Fibroblast of gingiva (primary cell): ENCODE data around the gene INVS.
"Not testable (repeated sequence)": the region's sequence is repeated elsewhere in the genome, so short reads cannot be mapped to it uniquely, and the experiment has no call there.

Experiments
- DNase-seq: peaks from one replicate; pipeline ENCODE4 v3.0.0-alpha.2; 2011; ENCODE audit warnings: low read depth

The INVS gene

DNA sequence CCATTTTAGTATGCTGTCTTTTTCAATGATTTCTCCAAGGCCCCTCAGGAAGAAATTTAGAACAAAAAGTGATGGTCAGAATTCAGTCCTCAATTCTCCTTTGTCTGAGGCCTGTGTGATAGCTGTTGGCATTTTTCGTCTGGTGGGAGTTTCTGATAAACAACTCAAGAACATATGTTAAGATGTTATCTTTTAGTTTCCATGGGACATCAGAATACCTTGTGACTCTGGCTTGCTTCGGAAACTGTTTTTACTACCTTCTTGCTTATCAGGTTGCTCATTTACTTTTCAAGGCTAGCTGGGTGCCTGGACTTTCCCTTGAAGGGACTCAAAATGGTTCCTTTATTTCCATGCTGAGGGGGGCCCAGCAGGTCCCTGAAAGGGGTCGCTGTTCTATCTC lies 97.2 kb downstream of the INVS start:
- DNase-seq: no peak

DNA sequence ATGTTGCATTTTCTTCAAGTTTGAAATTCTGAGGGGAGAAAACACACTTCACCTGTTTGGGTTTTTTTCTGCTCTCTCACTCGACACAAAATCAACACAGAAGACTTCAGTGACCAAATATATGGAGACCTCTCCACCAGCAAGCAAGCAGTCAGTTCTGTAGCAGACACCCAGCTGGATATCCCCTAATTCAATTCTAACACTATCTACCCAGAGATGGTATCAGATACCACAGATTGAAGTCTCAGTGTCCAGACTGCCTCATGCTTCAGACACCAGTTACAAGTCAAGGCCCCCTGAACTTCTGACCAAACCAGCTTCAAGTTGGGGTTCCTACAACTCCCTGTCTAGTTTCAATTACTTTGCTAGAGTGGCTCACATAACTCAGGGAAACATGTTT lies 97.8 kb downstream of the INVS start:
- DNase-seq: no peak

DNA sequence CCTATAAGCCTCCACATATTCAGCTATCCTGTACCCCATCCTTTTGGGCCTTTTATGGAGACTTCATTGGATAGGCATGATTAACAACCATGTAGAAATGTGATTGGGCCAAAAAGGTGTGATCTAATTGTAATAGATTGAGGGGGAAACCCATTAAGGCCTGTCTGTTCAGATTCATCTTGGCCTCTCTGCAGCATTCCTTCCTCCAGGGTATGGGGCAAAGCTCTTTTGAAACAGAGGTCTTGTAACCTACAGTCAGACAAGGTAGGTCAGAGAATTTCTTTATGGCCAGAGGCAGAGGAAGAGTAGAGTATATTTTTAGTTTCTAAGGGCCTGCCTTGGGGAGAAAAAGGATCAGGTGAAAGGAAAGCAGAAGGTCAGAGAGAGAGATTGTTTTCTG lies 98.5 kb downstream of the INVS start:
- DNase-seq: no peak

DNA sequence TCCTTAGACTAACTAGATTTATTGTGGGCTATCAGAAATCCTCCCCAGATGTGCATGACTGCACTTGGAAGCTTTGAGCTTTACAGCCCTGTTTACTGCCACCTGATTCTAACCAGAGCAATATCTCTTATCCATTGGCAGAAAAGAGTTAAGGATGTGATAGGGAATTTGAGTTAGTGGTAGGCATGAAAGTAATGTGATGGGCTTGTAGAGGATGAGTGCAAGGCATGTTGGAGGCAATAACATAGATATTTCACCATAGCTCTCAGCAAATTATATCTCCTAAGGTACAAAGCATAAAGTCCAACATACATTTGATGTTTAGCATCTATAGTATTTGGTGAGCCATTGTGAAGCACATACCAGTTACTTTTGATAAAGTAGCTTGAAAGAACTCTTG lies 103.8 kb downstream of the INVS start:
- no peak for DNase-seq

DNA sequence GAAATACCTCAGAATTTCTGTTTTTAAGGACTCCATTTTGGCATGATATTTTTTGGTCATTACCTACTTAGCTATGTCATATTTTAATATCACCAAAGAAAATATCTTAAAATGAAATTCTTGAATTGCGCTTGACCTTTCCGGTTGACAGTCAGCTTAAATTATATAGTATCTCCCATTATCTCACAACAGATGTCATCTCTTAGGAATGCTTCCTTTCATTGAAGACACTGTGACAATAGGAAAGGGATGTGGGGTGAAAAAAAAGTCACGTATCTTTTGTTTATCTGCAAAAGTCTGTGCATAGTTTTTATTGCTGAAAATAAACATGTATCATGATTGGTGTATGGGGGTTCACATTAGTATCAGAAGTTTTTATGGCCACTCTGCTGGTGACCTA lies 105.8 kb downstream of the INVS start:
- no peak for DNase-seq

DNA sequence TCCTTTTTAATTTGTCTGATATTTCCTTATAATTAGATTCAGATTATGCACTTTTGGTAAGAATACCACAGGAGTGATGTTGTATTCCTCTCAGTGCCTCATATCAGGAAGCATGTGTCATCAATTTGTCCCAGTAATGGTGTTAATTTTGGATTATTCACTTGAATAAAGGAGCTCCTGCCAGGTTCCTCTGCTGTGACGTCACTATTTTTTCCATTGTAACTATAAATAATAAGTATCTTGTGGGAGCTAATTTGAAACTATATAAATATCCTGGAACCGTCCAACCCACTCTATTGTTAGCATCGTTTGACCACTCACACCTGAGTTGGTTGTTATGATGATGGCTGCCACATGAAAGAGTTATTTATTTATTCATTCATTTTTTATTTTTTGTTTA lies 107.9 kb downstream of the INVS start:
- DNase-seq: no peak

DNA sequence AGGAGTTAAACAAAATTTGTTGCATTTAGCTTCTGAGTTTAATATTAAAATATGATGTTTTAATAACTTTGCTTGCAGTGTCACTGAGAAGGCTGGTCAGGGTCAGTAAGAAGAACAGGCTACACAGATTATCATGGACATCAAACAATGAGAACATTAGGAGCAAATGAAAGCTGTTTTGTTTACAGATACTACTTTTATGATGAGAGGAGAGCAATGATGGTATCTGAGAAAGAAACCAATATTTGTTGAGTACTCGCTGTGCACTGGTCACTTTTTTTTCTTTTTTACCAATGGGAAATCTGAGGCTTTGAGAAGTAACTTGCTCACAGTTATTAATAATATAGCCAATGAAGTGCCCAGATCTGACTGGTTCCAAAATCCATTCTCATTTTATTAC lies 109.6 kb downstream of the INVS start:
- DNase-seq: no peak

DNA sequence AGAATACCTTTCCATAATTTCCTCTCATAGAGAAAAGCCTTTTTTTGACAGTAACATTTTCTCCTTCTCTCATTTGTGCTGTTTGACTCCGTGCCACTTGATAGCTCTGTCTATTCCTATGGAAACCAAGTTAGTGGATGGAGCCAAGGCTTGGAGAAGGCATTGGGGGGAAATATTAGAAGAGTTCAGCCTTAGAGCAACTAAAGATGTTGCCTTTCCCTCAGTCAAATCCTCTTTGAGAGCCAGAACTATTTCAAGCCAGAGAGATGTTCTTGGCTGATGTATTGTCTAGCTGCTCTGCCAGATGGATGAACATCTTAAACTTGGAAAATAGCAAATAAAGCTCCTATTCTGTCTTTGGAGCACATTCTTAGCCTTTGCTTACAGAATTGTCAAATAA lies 112.4 kb downstream of the INVS start:
- no peak for DNase-seq

DNA sequence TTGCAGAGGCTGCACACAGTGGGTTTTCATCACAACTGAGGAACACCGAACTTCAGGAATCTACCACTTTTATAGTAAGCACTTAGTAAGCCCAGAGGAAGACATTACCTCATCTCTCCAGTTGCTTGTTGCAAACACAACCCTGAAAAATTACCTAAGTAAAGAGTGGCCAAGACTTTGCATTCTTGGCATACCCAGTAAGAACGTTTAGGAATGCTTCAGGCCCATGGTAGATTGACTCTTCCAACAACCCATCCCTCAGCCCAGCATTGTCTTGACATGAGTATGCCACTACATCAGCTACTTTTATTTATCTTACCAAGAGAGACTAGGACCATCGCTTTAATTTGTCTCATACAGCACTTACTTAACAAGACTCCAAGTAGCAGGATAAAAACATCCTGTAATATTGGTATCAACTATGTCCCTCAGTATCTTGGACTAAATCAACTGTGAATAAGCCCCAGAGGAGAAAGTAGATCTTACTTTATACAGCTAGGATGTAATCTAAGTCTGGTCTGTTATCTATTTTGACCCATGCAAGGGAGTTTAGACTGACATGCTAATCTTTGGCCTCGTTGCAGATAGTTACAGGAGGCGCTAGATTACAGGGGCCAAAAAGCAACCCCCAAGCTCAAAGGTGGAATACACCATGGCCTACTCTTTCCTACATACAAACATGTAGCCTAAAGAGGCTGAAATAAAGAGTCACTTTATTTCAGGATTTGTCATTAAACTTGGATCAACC lies 114.9 kb downstream of the INVS start:
- DNase-seq: peak; percentile 7

DNA sequence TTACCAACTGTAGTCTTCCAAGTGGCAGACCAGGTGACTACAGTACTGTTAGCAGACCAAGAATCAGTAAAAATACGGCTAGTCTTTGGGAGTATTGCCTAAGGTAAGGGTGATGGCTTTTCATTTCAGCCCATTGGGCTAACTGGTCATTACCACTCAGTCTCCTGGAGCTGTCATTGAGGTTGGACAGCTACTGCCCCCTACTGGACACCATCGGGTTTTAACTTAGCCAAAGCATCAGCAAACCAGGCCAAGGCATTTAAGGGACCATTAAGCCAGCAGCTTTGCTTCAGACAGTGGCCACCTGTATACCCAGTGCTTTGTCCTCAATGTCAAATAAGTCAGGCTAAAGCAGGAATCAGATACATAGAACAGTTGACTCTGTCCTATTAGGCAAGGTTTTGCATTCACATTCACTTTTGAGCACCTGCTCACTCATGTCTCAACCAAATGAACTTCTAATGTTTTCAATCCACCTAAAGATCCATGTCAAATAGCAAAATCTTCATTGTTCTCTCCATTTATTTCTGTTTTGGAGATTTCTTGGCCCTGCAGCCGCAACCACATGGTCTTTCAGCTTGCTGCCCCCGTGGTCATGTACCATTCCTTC lies 117.2 kb downstream of the INVS start:
- DNase-seq: peak; percentile 36

DNA sequence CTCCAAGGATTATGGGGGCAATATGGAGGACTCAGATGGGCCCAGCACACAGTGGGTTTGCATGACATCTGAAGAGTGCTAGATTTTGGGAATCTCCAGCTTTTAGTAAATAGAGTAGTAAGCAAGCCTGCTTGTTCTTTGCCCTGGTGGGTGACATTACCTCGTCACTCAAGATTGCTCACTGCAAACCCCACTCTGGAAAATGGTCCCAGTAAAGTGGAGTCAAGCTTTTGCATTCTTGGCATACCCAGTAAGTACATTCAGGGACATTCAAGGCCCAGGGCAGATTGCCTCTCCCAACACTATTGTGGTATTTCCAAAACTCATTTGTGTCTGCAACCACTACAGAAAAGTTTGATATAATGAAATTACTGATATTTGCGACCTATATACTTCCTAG lies 118.5 kb downstream of the INVS start:
- no peak for DNase-seq

DNA sequence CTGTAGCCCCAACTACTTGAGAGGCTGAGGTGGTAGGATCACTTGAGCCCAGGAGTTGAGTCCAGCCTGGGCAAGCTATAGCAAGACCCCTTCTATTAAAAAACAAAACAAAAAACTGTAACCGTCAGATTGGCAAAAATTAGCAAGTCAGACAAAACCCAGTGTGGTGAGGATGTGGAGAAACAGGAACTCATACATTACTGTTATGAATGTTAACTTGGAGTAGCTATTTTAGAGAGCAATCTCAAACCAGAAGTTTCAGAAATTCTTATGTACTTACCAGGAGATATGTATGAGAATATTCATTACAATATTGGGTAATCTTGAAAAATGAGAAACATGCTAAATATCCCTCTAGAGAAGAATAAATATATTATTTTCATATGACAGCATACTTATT lies 120.3 kb downstream of the INVS start:
- DNase-seq: peak; percentile 52

DNA sequence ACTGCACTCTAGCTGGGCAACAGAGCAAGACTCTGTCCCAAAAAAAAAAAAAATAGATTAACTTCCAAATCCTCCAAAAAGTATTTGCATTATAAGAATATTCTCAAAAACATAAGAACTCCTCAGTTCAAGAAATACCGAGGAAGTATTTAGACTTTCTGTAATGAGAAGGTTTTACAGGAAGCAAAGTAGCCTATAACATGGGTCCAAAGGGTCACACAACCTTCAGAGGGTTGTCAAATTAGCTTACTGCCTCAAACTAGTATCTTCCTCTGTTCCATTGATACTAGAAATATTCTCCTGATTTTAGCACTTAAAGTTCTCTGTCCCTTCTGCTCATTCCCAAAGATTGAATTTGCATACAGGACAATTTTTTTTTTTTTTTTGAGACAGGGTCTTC lies 121.9 kb downstream of the INVS start:
- no peak for DNase-seq

DNA sequence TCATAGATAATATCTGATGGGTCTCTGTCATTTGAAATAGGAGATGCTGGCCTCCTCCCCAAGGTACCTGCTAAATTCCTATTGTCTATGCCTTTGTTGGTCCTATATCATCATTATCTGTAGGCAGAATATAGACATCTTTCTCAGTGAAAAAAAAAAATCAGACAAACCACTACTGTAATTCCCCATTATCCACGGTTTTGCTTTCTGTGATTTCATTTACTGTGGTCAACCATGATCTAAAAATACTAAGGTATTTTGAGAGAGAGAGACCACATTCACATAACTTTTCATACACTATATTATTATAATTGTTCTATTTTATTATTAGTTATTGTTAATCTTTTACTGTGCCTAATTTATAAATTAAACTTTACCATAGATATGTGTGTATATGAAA lies 122.5 kb downstream of the INVS start:
- no peak for DNase-seq

DNA sequence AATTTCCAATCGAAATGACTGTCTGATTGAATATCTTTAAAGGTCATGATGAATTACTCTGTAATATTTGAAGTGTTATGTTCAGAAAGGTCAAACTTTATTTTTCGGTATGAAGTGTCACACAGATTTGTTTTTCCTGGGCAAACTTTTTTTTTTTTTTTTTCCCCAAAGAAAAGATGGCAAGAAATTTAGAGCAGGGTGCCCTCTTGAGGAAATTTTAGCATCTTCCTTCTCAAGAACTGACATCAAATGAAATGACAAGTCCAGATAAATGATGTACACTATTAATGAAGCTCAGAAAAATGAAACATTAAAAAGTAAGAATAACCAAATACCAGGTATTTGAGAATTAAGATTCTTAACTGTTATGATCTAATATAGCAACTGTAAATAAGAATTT lies 123.6 kb downstream of the INVS start:
- DNase-seq: peak; percentile 51

DNA sequence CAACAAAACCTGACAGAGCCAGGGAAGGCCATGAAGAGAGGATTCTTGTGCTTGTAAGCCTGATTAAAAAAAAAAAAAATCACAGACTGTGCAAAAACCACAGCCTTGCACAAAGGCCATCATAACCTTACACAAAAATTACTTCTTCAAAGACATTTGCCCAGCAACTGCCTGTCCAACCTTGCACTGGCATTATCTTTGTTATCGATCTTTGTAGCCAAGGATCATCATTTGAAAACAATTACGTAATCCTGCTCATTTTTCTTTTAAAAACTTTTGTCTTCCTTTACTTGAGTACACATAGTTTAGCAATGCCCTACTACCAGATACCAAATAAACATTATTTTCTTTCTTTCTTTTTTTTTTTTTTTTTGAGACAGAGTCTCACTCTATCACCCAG lies 128.6 kb downstream of the INVS start:
- DNase-seq: no peak

DNA sequence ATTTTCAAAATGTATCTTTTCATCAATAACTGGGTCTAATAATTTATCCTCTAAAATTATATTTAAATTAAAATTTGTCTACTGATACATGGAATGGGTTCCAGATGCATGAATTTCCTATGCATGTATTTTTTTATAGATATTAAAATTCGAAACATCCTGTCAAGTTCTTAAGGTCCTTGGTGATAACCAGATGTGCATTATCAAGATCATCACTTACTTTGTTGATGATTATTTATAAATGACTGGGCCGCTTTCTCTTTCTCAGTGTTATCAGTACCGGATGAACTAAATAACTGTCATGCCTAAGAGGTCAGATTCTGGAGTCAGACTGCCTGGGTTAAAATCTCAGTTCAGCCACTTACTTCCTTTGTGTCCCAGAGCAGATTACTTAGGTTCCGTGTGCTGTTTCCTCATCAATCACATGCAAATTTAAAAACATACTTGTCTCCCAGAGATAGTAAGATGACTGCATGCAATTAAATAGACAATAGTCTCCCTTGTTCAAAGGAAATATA lies 129.4 kb downstream of the INVS start:
- no peak for DNase-seq

DNA sequence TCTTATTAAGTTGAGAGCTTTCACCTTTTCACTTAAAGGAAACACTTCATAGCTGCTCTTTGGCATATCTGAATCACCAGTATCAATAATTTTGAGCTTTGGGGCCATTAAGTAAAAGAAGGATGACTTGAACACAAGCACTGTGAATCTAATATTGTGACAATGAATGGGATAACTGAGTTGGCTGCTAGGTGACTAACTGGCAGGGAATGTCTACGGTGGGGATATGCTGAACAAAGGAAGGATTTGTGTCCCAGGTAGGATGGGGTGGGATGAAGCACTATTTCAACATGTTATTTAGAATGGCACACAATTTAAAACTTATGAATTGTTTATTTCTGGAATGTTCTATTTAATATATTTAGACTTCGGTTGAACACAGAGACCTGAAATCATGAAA lies 130.1 kb downstream of the INVS start:
- no peak for DNase-seq

DNA sequence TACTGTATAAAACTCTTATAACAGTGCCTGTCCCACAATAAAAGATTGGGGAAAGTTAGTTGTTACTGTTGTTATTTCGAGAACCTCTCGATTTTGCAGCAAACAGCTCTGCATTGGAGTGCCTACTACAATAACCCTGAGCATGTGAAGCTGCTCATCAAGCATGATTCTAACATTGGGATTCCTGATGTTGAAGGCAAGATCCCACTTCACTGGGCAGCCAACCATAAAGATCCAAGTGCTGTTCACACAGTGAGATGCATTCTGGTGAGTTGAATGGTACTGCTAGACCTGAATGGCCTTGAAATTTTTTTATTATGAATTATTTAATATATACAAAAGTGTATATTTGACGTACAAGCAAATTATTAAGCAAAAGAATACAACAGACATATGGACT lies 130.5 kb downstream of the INVS start:
- DNase-seq: no peak

DNA sequence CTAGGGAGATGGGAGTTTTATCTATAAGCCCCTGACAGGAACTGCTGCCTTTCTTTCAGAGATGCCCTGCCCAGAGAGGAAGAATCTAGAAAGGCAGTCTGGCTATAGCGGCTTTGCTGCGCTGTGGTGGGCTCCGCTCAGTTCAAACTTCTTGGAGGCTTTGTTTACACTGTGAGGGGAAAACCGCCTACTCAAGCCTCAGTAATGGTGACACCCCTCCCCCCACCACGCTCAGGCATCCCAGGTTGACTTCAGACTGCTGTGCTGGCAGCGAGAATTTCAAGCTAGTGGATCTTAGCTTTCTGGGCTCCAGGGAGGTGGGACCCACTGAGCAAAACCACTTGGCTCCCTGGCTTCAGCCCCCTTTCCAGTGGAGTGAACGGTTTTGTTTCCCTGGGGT lies 137.9 kb downstream of the INVS start:
- not testable (repeated sequence) for DNase-seq

DNA sequence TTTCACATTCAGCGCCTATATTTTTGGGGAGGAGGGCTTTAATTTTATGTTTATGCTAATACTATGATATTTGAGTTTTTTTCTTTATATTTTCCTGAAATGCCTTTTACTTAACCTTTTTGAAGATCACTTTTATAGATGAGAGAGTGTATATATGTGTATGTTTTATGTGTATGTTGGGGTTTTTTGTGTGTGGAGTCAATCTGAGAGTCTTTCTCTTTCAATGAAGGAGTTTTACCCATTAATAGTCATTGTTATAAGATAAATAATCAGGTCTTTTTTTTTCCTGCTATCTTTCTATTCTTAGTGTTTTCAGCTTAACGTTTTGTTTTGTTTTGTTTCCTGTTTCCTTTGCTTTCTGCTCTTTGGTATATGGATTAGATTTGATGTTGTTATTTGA lies 141.5 kb downstream of the INVS start:
- no peak for DNase-seq

DNA sequence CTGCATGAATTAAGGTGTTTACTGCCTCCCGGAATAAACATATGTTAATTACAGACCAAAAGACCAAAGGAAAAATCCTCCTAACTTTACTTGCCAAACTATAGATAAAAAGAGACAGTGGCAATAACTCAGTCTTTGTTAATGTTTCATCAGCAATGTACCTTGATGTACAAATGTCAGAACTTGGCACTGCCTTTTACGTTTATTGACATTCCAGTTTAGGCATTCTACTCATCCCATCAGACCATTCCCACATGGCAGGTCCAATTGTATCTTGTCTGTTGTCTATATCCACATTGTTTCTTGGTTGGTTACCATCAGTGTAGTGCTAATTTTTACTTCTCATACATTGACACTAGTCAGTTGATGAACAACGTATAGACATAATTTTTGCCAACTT lies 168.2 kb downstream of the INVS start:
- no peak for DNase-seq

DNA sequence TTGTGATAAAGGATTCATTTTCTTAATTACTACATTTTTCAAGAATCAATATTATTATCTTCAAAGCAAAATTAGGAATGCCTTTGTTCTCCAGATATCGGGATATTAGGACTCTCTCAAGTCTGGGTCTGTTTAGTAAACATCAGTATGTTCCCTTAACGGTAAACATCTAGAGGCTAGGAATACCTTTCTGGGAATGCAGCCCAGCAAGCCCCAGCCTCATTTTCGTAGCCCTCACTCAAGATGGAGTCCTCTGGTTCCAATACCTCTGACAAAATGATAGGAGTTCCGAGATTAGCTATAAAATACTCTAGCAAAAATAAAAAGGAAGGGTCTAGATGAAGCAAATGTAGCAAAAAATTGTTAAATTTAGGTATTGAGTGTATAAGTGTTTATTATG lies 169.2 kb downstream of the INVS start:
- no peak for DNase-seq

DNA sequence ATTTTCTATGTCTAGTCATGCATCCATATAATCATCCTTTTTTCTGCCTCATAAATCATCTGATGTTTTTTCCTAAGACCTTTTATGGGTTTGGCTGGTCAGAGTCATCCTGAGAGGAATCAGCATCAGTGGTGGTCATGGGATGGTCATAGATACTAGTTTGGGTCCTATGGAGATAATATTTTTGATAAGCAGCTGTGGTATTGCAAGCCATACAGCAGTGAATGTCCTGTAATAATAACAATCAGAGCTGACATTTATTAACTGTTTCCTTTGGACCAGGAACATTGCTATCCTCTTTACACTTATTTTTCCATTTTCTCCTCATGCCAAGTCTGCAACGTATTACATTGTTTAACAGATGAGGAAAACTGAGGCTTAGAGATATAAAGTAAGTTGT lies 170.6 kb downstream of the INVS start:
- DNase-seq: no peak
